Hematopoietic multipotent progenitor cell treated with erythropoietin and hydrocortisone succinate and interleukin-3 and kit ligand, for 15 days (in vitro differentiated cells): Measurements from ENCODE around the gene TMEM47.

Experiments used
- DNase-seq: peaks from one replicate; pipeline ENCODE4 v3.0.0-alpha.2; 2015; ENCODE audit warnings: low spot score

TMEM47 gene

GRCh38 chrX:34656842-34657725 lies at the start of gene TMEM47:
TMEM47 (minus strand) TSS chrX:34657285; CDS start chrX:34657029, 256 bp downstream.
- no peak for DNase-seq

GRCh38 chrX:34687095-34687494 lies 30.0 kb upstream of the TMEM47 start:
- no peak for DNase-seq

- DNase-seq, result no peak
These were observed 2.5 kb upstream of the TMEM47 start for GRCh38 chrX:34659575-34659974.

- DNase-seq, result no peak
These were observed 1.2 kb upstream of the TMEM47 start for GRCh38 chrX:34658326-34658725.

GRCh38 chrX:34657726-34658070 lies 613 bp upstream of the TMEM47 start:
- DNase-seq, result no peak

GRCh38 chrX:34656467-34656841 lies 631 bp downstream of the TMEM47 start:
- no peak for DNase-seq

- no peak for DNase-seq
These were observed 1.3 kb downstream of the TMEM47 start for GRCh38 chrX:34655501-34656455.

- no peak for DNase-seq
These were observed 2.2 kb downstream of the TMEM47 start for GRCh38 chrX:34654696-34655490.

- DNase-seq, result no peak
These were observed 3.3 kb downstream of the TMEM47 start for GRCh38 chrX:34653811-34654210.

- DNase-seq, result no peak
These were observed 14.2 kb downstream of the TMEM47 start for GRCh38 chrX:34642849-34643248.

- DNase-seq, result no peak
These were observed 19.0 kb downstream of the TMEM47 start for GRCh38 chrX:34638116-34638515.

- no peak for DNase-seq
These were observed 22.7 kb downstream of the TMEM47 start for GRCh38 chrX:34634349-34634748.

- no peak for DNase-seq
These were observed 24.7 kb downstream of the TMEM47 start for GRCh38 chrX:34632384-34632783.

GRCh38 chrX:34631479-34632220 lies 25.4 kb downstream of the TMEM47 start:
- no peak for DNase-seq

GRCh38 chrX:34629572-34629971 lies 27.5 kb downstream of the TMEM47 start:
- no peak for DNase-seq

GRCh38 chrX:34624416-34624815 lies 32.7 kb downstream of the TMEM47 start:
- no peak for DNase-seq

- no peak for DNase-seq
These were observed 37.2 kb downstream of the TMEM47 start for GRCh38 chrX:34619920-34620319.

GRCh38 chrX:34612036-34612435 lies 45.0 kb downstream of the TMEM47 start:
- DNase-seq, result no peak

GRCh38 chrX:34598362-34598761 lies 58.7 kb downstream of the TMEM47 start:
- no peak for DNase-seq

GRCh38 chrX:34586936-34587335 lies 70.1 kb downstream of the TMEM47 start:
- DNase-seq, result no peak

- no peak for DNase-seq
These were observed 70.7 kb downstream of the TMEM47 start for GRCh38 chrX:34586346-34586911.
